Aorta (tissue), 5 donors: ENCODE measurements around the gene AFAP1. TPM values are rescaled to one million over a fixed set of nuclear protein-coding genes. Genes with fewer than 3 reads are reported as not detected.
A peak's percentile ranks its signal among the peaks of the same experiment; 100 is the strongest.

Experiments
- ATAC-seq: fragments of 200-7000 bp; cut with Tn5 transposase; one replicate; pipeline ENCODE4 v1.9.1; 2022; ENCODE audit warnings: moderate library complexity; ENCODE audit not compliant: low FRiP score
- DNase-seq, 2 donors: peaks; one replicate each; pipeline ENCODE4 v3.0.0-alpha.2; 2020
- H3K27ac ChIP-seq, 2 donors: one replicate each; pipeline ENCODE4 v1.5.1; 2013; ENCODE audit warnings: low read length in 2 of 2, mild to moderate bottlenecking in 2 of 2, moderate library complexity in 2 of 2, control low read depth in 1 of 2, inconsistent platforms in 1 of 2, low read depth in 1 of 2
- H3K27me3 ChIP-seq, 2 donors: one replicate each; pipeline ENCODE4 v1.6.1; 2013; ENCODE audit warnings: control low read depth in 1 of 2, low read length in 1 of 2, mild to moderate bottlenecking in 1 of 2, moderate library complexity in 1 of 2; ENCODE audit not compliant: insufficient read depth in 2 of 2, control insufficient read depth in 1 of 2
- H3K36me3 ChIP-seq, 2 donors: one replicate each; pipeline ENCODE4 v1.6.1; 2013; ENCODE audit warnings: control low read depth in 1 of 2, low read length in 1 of 2, mild to moderate bottlenecking in 1 of 2; ENCODE audit not compliant: insufficient read depth in 2 of 2, control insufficient read depth in 1 of 2
- H3K4me1 ChIP-seq, 2 donors: one replicate each; pipeline ENCODE4 v1.6.1; 2013; ENCODE audit warnings: low read length in 2 of 2, control low read depth in 1 of 2, mild to moderate bottlenecking in 1 of 2, moderate library complexity in 1 of 2; ENCODE audit not compliant: insufficient read depth in 2 of 2, control insufficient read depth in 1 of 2
- H3K4me3 ChIP-seq, 2 donors: one replicate each; pipeline ENCODE4 v1.5.1; 2013; ENCODE audit warnings: low read length in 2 of 2, control low read depth in 1 of 2, mild to moderate bottlenecking in 1 of 2
- H3K9me3 ChIP-seq: one replicate; pipeline ENCODE4 v1.6.1; 2013; ENCODE audit warnings: mild to moderate bottlenecking, low read length; ENCODE audit not compliant: control insufficient read depth
- WGBS, 2 donors: extraction: QIAGEN DNeasy Blood & Tissue Kit; methylation state at CpG; one replicate each; pipeline ENCODE4 v1.1.7; 2013; 5-methylcytosine and 5-hydroxymethylcytosine counted together
- intact Hi-C, 2 donors: fragments of 100-400 bp; cut with DNase I; formaldehyde crosslinking; loops; one replicate each; pipeline versions ENCODE4 v1.14.2 to v1.15.0; 2022
- polyA plus RNA-seq, 2 donors: library from polyadenylated mRNA; stranded (reverse); fragments of 200-250 nt; gene quantifications; one replicate each; pipeline ENCODE4 v1.2.3, GENCODE V29; 2013
- total RNA-seq, 2 donors: library from RNA; stranded (reverse); fragmentation: NEBNext Ultra II Directional; extraction: Animal tissue kit (Norgen Biotek cat#: 25700); gene quantifications; one replicate each; pipeline ENCODE4 v1.2.1, GENCODE V29; 2021
- donor health status: healthy with polysubstance abuse.
- donor health status: Bipolar disorder and iron deficiency.
- donor health status: DM: no; HTN: no; CAD: no.
- donor health status: DM: no; HTN: no; CAD: no.
- donor health status: DM: yes; HTN: yes; CAD: no.

The AFAP1 gene
- total and polyA plus RNA-seq, 4 donors: 4.6 to 60.5 (median 26.9) TPM

DNA sequence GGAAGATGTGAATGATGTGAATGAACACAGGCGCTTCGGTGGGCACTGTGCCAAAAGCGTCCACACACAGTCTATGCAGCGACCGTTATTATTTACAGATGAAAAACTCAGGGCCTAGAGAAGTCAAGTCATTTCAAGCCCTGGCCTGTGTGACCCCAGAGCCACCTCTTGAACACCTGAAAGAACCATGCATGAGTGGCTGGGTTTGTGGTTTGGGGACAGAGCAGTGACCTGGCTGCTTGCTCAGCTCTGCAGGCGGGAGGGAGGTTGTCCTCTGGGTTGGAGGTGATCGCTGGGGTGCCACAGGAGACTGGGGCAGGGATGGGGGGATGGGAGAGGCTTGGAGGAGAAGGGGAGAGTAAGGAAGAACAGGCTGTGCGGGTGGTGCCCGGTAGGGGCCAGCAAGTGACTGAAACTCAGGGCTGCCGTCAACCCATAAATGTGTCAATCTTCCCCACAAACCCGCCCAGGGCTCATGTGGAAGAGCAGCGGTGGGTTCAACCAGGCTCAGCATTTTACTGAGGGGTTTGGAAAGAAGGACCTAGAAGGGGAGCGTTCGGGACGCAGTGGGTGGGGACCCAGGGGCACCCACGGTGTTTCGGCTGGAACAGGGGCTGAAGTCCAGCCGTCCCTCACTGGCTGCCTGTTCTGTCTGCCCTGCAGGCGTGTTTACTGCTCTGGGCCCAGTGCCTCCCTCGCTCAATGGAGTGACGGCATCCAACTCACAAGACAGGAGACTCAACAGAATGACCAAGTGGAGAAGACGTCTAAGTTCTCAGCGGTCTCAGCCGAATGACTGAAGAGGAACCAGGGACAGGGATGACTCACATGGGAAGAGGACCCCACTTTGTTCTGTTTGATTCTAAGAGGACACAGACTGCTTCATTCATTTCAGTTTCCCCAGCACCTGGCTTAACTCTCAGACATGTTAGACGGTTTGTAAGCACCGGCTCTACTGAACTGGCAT lies 167.8 kb downstream of the AFAP1 start:
- WGBS, 2 donors: 70 to 71% methylated on average over 26 of the region's 26 CpGs
- intact Hi-C loops: no loop called here
- DNase-seq (peak; percentile 40 to 54), ATAC-seq (no peak)
- Histone ChIP-seq H3K4me1 (no peaks in the 10 kb centered on the region), H3K9me3 (no peaks in the 10 kb centered on the region), H3K27me3 (no peaks in the 10 kb centered on the region), H3K27ac (no peak overlapping the region), H3K4me3 (no peak overlapping the region), H3K36me3 (peaks cover 0 to 8% of the 10 kb centered on the region in 2 donors)

- H3K4me1 ChIP-seq: no peaks in the 10 kb centered on the region
- WGBS, 2 donors: 77 to 82% methylated on average over 6 of the region's 6 CpGs
- H3K36me3 ChIP-seq: peaks cover 0 to 8% of the 10 kb centered on the region in 2 donors
- no peaks in the 10 kb centered on the region for H3K27me3 ChIP-seq
- no peak overlapping the region for H3K27ac ChIP-seq
- no peak overlapping the region for H3K4me3 ChIP-seq
- DNase-seq: no peak
- H3K9me3 ChIP-seq: no peaks in the 10 kb centered on the region
- no peak for ATAC-seq
- intact Hi-C loops: no loop called here
These were observed 168.6 kb downstream of the AFAP1 start for GRCh38 chr4:7771056-7771455.

- H3K4me1 ChIP-seq: no peaks in the 10 kb centered on the region
- no peak for ATAC-seq
- intact Hi-C loops: no loop called here
- peaks cover 0 to 8% of the 10 kb centered on the region in 2 donors for H3K36me3 ChIP-seq
- 76 to 80% methylated on average over 13 of the region's 13 CpGs for WGBS, 2 donors
- no peaks in the 10 kb centered on the region for H3K27me3 ChIP-seq
- DNase-seq: peak; percentile 24 to 27
- H3K9me3 ChIP-seq: no peaks in the 10 kb centered on the region
- H3K4me3 ChIP-seq: no peak overlapping the region
- H3K27ac ChIP-seq: no peak overlapping the region
These were observed 169.2 kb downstream of the AFAP1 start for GRCh38 chr4:7770224-7771050.

DNA sequence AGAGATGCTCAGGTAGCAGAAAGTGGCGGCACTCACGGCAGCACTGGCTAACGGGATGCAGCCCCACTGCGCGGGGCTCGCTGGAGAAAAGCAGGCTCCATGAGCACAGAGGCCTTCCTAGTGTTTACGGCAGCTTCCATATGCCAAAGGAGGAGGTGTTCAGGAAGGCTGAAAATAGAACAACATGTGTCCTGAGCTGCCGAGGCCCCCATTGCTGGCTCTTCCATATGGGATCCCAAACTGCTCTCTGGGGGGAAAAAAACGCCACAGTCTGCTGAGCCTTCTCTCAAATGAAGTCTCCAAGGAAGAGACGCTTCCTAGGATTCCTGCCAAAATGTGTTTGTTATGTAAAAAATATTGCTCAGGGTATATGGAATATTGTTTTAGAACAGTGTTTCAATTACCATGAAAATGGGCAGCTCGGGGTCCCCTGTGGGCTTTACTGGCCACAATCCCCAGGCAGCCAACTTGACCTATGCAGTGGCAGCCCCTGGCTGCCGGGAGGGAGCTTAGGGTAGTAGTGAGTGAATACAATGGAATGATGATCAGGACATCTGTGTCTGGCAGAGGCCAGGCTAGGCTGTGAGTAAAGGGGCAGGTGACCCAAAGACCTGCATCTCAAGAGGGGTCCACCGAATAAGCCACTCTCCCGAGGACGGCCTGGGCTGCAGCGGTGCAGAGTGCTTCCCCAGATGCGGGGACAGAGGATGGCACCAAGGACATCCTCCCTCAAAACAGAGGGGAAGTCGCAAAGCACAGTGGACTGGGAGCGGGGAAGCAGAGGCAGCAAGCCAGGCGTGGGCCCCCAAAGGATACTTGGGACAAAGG lies 170.1 kb downstream of the AFAP1 start:
- Histone ChIP-seq H3K4me3 (no peak overlapping the region), H3K27ac (no peak overlapping the region), H3K27me3 (no peaks in the 10 kb centered on the region), H3K9me3 (no peaks in the 10 kb centered on the region), H3K36me3 (peaks cover 0 to 8% of the 10 kb centered on the region in 2 donors), H3K4me1 (no peaks in the 10 kb centered on the region)
- intact Hi-C loops: no loop called here
- WGBS, 2 donors: 82 to 83% methylated on average over 20 of the region's 20 CpGs
- DNase-seq (peak; percentile 40 to 69), ATAC-seq (no peak)

GRCh38 chr4:7768736-7769135 lies 170.9 kb downstream of the AFAP1 start:
- intact Hi-C loops: no loop called here
- H3K4me3 ChIP-seq: no peak overlapping the region
- DNase-seq: peak; percentile 26 to 63
- ATAC-seq: no peak
- no peaks in the 10 kb centered on the region for H3K9me3 ChIP-seq
- H3K36me3 ChIP-seq: peaks cover 0 to 6% of the 10 kb centered on the region in 2 donors
- WGBS, 2 donors: 86 to 92% methylated on average over 16 of the region's 16 CpGs
- H3K27me3 ChIP-seq: no peaks in the 10 kb centered on the region
- no peak overlapping the region for H3K27ac ChIP-seq
- no peaks in the 10 kb centered on the region for H3K4me1 ChIP-seq

GRCh38 chr4:7767966-7768365 lies 171.7 kb downstream of the AFAP1 start:
- no peaks in the 10 kb centered on the region for H3K4me1 ChIP-seq
- no peaks in the 10 kb centered on the region for H3K9me3 ChIP-seq
- WGBS, 2 donors: 90 to 92% methylated on average over 13 of the region's 13 CpGs
- ATAC-seq (no peak), DNase-seq (peak; percentile 23 to 45)
- no peak overlapping the region for H3K27ac ChIP-seq
- H3K36me3 ChIP-seq: peaks cover 0 to 8% of the 10 kb centered on the region in 2 donors
- H3K27me3 ChIP-seq: no peaks in the 10 kb centered on the region
- no peak overlapping the region for H3K4me3 ChIP-seq
- intact Hi-C loops: no loop called here

DNA sequence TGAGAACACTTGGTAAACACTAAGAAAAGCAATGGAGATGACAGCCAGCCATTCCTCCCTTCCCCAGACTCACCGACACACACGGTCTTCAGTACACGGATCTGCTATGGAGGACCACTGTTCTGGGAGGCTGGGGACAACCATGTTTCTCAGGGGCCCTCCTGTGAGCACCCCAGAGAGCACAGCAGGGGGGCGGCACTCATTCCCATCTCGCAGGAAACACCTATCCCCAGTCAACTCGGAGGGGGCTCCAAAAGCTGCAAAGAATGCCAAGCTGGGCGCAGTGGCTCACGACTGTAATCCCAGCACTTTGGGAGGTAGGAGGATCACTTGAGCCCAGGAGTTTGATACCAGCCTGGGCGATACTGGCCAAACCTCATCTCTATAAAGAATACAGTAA lies 172.1 kb downstream of the AFAP1 start:
- Histone ChIP-seq H3K27ac (no peak overlapping the region), H3K4me1 (no peaks in the 10 kb centered on the region)

DNA sequence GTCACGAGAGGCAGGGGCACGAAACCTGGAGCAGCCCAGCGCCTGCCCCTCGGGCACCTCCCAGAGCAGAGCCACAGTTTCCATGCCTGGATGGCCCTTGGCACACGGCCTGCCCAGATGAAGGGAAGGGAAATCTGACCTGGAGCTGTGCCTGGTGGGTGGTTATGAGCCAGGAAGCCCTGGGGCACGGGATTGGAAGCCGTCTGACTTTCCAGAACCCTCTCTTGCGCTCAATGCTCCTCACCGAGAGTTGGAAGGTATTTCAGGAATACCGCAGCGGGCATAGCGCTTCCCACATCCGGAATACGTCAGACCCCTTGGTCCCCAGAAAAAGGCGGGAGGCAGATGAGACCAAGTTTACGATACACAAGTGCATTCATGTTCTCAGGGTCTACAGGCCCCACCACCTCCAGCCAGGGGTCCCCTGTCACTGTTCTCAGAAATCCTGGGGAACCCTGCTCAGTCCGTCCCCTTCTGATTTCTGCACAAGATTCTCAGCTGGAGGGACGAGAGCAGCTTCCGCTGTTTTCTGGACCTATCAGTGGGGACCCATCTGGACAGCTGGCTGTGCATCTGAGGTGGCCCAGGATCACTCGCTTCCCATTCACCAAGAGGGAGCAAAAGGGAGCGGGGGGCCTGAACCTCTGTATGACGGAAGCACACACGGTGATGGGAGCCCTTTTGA lies 172.9 kb downstream of the AFAP1 start:
- Histone ChIP-seq H3K27ac (no peak overlapping the region), H3K27me3 (no peaks in the 10 kb centered on the region), H3K36me3 (peaks cover 0 to 5% of the 10 kb centered on the region in 2 donors), H3K4me3 (no peak overlapping the region), H3K4me1 (no peaks in the 10 kb centered on the region), H3K9me3 (no peaks in the 10 kb centered on the region)
- intact Hi-C loops: no loop called here
- no peak for ATAC-seq
- peak; percentile 43 to 68 for DNase-seq
- 64 to 65% methylated on average over 23 of the region's 23 CpGs for WGBS, 2 donors

More for the DNA sequence above, 172.1 kb downstream of the AFAP1 start:
- Histone ChIP-seq H3K9me3 (no peaks in the 10 kb centered on the region), H3K27me3 (no peaks in the 10 kb centered on the region), H3K4me3 (no peak overlapping the region), H3K36me3 (peaks cover 0 to 6% of the 10 kb centered on the region in 2 donors)
- WGBS, 2 donors: 74 to 78% methylated on average over 8 to 9 of the region's 9 CpGs
- peak; percentile 3 to 14 for DNase-seq
- intact Hi-C loops: no loop called here
- ATAC-seq: no peak
